ENCODE data around the gene CTNNB1.
A peak's percentile ranks its signal among the peaks of the same experiment; 100 is the strongest.

CTNNB1 gene

GRCh38 chr3:41193794-41194539, 5.3 kb upstream of the CTNNB1 start:
- no peak for ATAC-seq

DNA sequence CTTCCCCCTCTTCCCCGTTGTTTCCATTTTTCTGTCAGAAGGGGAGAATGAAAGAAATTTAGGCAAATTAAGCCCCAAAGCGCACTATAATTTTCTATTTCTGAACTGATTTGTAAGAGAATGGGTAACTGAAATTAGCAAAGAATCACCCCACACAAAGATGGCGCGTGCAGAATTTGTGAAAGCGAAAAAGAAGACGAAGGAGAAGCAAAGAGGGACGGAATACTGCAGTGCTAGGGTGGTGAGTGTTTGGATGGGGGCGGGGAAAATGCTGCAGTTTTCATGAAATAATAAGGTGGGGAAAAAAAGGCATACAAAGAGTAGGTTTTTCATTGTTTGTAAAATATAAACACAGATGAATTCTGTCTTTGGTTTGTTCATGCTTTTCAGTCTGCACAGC, 4.6 kb upstream of the CTNNB1 start:
- ATAC-seq: no peak

GRCh38 chr3:41195946-41196345, 3.4 kb upstream of the CTNNB1 start:
- no peak for ATAC-seq

- ATAC-seq: no peak
These were observed 2.5 kb upstream of the CTNNB1 start for GRCh38 chr3:41196499-41197410.

DNA sequence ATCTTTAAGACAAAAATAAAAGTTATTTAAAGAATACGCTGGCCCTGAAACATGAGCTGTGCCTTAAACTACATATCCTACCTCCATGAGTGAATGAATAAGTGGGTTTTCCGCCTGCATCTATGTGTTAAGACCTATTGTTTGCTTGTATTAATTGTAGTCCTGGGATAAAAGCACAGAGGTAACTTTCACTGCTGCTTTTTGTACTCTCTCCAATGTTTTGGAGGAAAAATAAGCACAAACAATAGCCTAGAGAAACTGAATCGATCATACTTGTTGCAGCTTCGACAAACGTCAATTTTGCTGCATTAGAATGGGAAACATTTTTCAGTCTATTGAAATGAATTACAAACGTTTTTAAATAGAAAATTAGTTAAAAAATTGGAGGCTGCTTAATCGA, 1.3 kb upstream of the CTNNB1 start:
- ATAC-seq: no peak

GRCh38 chr3:41198526-41198925, 779 bp upstream of the CTNNB1 start:
- ATAC-seq: no peak

DNA sequence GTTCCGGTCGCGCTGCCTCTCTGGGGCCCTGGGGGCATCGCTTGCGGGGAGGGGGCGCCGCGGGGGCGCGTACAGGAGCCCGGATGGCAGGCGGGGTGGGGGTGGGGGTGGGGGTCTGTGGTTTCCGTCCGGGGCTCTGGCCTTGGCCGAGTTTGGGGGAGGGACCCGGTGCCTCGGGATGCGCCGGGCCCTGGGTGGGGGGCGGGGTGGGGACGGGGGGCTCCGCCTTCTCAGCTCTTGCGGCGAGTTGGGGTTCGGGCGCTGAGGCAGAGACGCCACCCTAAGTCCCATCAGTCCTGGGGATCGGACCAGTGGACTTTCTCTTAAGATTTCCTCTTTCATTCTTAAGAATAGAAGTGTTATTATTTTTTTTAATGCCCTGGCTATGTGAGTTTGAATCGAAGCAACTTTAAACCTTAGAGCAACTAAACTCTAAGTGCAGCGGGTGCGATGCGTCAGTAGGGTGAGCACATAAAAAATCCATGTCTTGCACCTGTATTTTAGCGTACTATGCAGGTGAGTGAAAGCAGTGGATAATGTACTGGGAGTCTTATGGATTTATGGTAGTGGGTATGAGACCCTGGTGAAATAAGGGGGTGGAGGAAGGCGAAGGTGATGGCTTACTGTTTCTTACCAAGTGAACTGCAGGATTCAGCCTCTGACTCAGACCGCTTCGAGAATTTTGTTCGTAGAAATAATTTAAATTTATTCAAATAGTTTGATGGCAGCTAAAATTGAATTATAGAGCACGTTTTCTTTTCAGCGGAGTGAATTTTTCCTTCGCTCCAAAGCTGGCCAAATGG, 762 bp downstream of the CTNNB1 start:
- ATAC-seq: peak; percentile 6 to 25

DNA sequence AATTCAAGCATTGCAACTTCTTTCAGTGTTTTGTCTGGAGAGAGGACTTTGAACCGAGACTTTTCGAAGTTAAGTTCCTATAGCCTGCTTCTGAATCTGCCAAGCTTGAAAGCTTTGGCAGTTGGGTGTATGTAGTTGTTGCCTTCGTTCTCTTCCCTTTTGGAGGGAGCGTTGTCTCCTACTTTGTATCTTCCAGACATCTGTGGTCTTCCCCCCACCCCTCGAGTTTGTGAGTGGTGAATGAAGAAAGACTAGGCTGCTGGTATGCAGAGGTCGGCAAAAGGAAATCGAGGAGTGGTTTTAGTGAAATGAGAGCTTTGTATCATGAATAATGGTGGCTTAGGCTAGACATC, 1.3 kb downstream of the CTNNB1 start:
- no peak for ATAC-seq

GRCh38 chr3:41202075-41202833, 2.9 kb downstream of the CTNNB1 start:
- ATAC-seq: no peak

DNA sequence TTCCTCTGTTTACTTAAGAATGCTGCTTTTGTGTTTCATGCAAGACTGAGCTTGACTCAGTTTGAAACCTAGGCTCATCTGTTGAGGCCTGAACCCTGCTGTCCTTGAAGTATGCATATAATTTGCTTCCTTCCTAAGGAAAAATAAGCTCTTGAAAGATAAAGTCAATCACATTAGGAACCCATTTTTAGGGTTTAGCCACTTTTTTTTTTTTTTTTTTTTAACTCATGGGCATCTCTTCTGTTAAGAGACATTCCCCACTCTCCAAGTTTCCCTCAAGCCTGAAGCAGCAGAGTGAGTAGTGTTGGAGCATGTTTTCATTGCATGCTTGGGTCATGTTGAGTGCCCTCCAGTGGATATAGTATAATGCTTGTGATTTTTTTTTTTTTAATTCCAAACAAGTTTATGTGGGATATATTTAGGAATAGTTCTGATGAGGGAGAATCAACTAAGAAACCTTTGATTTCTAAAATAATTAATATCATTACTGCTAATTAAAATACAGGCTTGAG, 3.6 kb downstream of the CTNNB1 start:
- ATAC-seq: no peak

- no peak for ATAC-seq
These were observed 5.1 kb downstream of the CTNNB1 start for GRCh38 chr3:41204369-41204768.

DNA sequence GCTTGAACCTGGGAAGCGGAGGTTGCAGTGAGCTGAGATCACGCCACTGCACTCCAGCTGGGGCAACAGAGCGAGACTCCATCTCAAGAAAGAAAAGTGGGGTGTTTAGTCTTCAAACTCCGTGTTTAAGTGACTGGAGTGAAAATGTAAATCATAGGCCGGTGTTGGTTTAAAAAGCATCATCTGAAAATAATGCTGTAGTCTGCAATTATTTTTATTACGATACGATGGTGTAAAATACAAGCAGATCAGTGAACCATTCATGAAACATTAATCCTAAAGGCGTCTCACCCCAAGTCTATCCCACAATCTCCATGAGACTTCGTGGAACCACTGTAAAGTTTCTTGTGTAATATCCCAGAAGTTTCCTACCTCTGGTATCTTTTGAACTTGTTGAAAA, 6.3 kb downstream of the CTNNB1 start:
- no peak for ATAC-seq

DNA sequence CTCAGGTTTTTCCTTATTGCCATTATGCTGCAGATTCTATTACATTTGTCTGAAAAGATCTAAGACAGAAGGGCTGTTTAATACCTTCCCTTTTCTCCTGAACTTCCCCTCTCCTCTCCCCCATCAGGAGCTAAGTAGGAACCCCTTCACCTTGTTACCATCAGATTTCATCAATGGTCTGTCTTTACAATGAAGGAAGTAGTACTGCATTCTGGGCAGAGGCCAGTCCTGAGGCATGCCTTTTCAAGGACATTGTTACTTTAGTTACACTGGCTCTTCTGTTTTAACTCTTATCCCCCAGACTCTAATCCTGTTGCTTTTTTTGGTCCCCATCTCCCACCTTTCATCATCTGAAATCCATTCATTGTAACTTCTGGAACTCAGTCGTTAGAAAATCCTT, 8.1 kb downstream of the CTNNB1 start:
- no peak for ATAC-seq

DNA sequence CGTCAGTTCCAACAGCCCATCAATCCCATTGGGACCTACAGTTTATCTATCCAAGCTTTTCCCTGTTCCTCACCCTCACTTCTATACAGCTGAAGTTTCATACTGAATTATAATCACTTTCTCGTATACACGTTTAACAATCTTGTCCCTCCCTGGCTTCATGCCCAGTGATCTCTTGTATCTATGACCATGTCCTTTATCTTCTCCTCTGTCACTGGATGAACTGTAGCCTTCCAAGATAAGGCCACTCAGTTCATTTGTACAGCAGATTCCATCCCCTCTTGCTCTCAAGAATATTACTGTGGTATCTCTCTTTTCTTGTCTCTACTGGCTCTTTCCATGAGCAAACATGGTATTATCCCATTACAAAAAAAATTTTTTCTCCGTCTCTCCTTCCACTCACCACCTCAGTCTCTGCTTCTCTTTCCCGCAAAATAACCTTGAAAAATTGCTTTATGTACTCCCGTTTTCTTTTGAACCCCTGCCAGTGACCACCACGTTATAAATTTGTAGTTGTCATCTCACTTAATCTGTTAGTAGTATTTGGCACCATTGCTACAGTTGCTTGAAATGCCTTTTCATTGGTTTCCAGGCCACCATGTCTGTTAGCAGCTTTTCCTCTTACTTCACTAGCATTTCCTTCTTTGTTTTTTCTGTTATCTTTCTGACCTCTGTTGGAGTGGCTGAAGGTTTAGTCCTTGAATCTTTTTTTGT, 9.4 kb downstream of the CTNNB1 start:
- no peak for ATAC-seq

DNA sequence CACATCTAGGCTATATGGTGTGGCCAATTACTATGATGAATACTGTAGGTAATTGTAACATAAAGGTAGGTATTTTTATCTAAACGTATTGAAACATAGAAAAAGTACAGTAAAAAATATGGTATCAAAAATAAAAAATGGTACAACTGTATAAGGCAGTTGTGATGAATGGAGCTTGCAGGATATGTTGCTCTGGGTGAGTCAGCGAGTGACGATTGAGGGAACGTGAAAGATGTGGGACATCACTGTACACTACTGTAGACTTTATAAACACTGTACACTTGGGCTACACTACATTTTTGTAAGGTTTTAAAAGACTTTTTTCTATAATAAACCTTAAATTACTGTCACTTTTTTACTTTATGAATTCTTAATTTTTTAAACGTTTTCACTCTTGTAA, 10.3 kb downstream of the CTNNB1 start:
- ATAC-seq: no peak

DNA sequence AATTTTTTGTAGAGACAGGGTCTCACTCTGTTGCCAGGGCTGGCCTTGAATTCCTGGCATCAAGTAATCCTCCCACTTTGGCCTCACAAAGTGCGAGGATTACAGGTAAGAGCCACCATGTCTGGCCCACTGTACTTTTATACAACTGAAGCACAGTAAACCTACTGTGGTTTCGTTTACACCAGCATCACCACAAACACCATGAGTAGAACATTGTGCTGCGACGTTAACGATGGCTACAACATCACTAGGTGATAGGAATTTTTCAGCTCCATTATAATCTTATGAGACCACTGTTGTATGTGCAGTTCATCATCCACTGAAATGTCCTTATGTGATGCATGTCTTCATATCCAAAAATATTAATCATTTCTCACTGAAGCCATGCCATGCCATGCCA, 11.7 kb downstream of the CTNNB1 start:
- no peak for ATAC-seq

GRCh38 chr3:41212088-41212487, 12.8 kb downstream of the CTNNB1 start:
- no peak for ATAC-seq

- ATAC-seq: no peak
These were observed 14.3 kb downstream of the CTNNB1 start for GRCh38 chr3:41213588-41213987.

DNA sequence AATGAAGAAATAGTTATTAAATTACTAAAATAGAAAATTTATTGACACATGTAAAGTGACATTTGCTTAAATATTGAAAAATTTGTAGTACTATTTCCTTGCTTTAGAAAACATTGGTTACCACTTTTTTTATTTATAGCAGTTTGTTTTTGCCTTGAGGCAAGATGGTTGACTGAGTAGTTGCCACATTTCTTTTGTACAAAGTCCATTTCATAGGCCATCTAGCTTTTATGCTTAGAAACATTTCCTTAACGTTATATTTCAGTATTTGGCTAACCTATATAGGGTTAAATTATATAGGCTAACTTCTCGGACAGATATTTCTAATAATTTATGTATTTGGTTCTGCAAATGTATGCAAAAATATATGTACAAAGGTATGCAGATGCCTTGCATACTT, 17.1 kb downstream of the CTNNB1 start:
- no peak for ATAC-seq

- no peak for ATAC-seq
These were observed 17.7 kb downstream of the CTNNB1 start for GRCh38 chr3:41216993-41217392.

DNA sequence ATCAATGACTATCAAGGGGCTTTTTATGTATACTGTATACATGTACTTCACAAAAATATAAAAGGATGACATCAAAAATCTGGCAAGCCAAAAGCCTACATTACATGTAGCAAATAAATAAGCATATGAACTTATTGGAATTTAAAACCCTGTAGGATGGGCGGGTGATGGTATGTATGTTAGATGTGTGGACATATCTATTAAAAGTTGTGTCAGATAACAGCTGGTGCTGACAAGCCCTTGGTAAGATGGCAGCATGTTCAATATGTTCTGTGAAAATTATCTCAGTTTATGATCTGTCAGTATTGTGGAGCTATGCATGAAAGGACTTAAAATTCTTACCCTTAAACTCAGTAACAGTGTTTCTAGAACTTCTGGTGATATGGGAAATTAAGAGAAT, 20.1 kb downstream of the CTNNB1 start:
- ATAC-seq: no peak
